ENCODE results near the gene CDKN2C. TPM values are rescaled to one million over a fixed set of nuclear protein-coding genes. Genes with fewer than 3 reads are reported as not detected.

The CDKN2C gene
- total RNA-seq, 1 donor from 2014 or later: 12.8 TPM

- H3K4me1 ChIP-seq: peaks cover 61% of the 10 kb centered on the region
- no peaks in the 10 kb centered on the region for H3K27me3 ChIP-seq (ENCODE audit: low read depth)
- peak overlapping the region; percentile 93 for H3K4me3 ChIP-seq
- TF ChIP-seq CTCF (IDR thresholded peaks at IDR 0.05; ENCODE audit: borderline replicate concordance): peak; percentile 66
- no peaks in the 10 kb centered on the region for H3K36me3 ChIP-seq
- DNase-seq: peak; percentile 94
- intact Hi-C loops (cut with micrococcal nuclease): no loop called here
- H3K27ac ChIP-seq (replicated peaks): peak overlapping the region; percentile 100
- no peaks in the 10 kb centered on the region for H3K9me3 ChIP-seq (replicated peaks)
Measured at GRCh38 chr1:50968158-50968820, 1.8 kb upstream of the CDKN2C start.

DNA sequence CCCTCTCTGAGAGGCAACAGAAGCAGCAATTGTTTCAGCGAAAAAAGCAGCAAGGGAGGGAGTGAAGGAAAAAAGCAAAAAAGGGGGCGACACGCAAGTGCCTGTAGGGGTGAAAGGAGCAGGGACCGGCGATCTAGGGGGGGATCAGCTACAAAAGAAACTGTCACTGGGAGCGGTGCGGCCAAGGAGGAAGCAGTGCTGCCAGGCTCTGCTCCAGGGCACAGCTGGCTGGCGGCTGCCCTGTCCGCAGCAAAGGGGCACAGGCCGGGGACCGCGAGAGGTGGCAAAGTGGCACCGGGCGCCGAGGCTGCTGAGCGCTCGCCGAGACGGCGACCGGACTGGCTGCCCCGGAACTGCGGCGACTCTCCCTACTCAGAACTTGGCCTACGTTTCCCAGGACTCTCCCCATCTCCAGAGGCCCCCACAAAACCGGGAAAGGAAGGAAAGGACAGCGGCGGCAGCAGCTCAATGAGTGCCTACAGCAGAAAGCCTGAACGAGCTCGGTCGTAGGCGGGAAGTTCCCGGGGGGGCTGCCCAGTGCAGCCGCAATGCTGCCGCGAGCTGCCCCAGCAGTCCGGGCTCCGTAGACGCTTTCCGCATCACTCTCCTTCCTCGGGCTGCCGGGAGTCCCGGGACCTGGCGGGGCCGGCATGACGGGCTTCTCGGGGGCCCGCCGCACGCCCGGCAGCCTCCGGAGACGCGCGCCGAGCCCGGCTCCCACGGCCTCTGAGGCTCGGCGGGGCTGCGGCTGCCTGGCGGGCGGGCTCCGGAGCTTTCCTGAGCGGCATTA lies 1.0 kb upstream of the CDKN2C start:
- no peak for TF ChIP-seq CTCF (IDR thresholded peaks at IDR 0.05; ENCODE audit: borderline replicate concordance)
- Histone ChIP-seq H3K27ac (replicated peaks) (peak overlapping the region; percentile 100), H3K4me3 (peak overlapping the region; percentile 93), H3K27me3 (ENCODE audit: low read depth) (no peaks in the 10 kb centered on the region), H3K36me3 (no peaks in the 10 kb centered on the region), H3K4me1 (peaks cover 62% of the 10 kb centered on the region), H3K9me3 (replicated peaks) (no peaks in the 10 kb centered on the region)
- intact Hi-C loops (cut with micrococcal nuclease): no loop called here
- peak; percentile 51 for DNase-seq

GRCh38 chr1:50970509-50970887 lies 453 bp downstream of the CDKN2C start:
- no peaks in the 10 kb centered on the region for H3K9me3 ChIP-seq (replicated peaks)
- H3K27me3 ChIP-seq (ENCODE audit: low read depth): no peaks in the 10 kb centered on the region
- no peaks in the 10 kb centered on the region for H3K36me3 ChIP-seq
- peak overlapping the region; percentile 100 for H3K27ac ChIP-seq (replicated peaks)
- DNase-seq: no peak
- intact Hi-C loops (cut with micrococcal nuclease): no loop called here
- TF ChIP-seq CTCF (IDR thresholded peaks at IDR 0.05; ENCODE audit: borderline replicate concordance): no peak
- H3K4me3 ChIP-seq: peak overlapping the region; percentile 93
- peaks cover 62% of the 10 kb centered on the region for H3K4me1 ChIP-seq

- Histone ChIP-seq H3K27ac (replicated peaks) (peak overlapping the region; percentile 100), H3K27me3 (ENCODE audit: low read depth) (no peaks in the 10 kb centered on the region), H3K4me3 (peak overlapping the region; percentile 93), H3K9me3 (replicated peaks) (no peaks in the 10 kb centered on the region), H3K36me3 (no peaks in the 10 kb centered on the region), H3K4me1 (peaks cover 63% of the 10 kb centered on the region)
- intact Hi-C loops (cut with micrococcal nuclease): no loop called here
- no peak for DNase-seq
- TF ChIP-seq CTCF (IDR thresholded peaks at IDR 0.05; ENCODE audit: borderline replicate concordance): no peak
Measured at GRCh38 chr1:50970931-50971582, 1.0 kb downstream of the CDKN2C start.

- no peaks in the 10 kb centered on the region for H3K27me3 ChIP-seq (ENCODE audit: low read depth)
- no peak for DNase-seq
- peaks cover 67% of the 10 kb centered on the region for H3K4me1 ChIP-seq
- peak overlapping the region; percentile 93 for H3K4me3 ChIP-seq
- H3K9me3 ChIP-seq (replicated peaks): no peaks in the 10 kb centered on the region
- H3K36me3 ChIP-seq: no peaks in the 10 kb centered on the region
- H3K27ac ChIP-seq (replicated peaks): peak overlapping the region; percentile 100
- TF ChIP-seq CTCF (IDR thresholded peaks at IDR 0.05; ENCODE audit: borderline replicate concordance): no peak
- intact Hi-C loops (cut with micrococcal nuclease): no loop called here
Measured at GRCh38 chr1:50971748-50972305, 1.8 kb downstream of the CDKN2C start.
